Kidney tubule cell (primary cell): ENCODE data around the gene GXYLT1.
"Not testable (repeated sequence)": the region's sequence is repeated elsewhere in the genome, so short reads cannot be mapped to it uniquely, and the experiment has no call there.

Source experiments
- DNase-seq: peaks from one replicate; pipeline ENCODE4 v3.0.0-alpha.2; 2018; ENCODE audit warnings: low spot score

GXYLT1 gene

GRCh38 chr12:42094277-42094676 is 50.4 kb downstream of the GXYLT1 start:
- peak; percentile 29 for DNase-seq

- DNase-seq, result peak; percentile 29
These were observed 52.9 kb downstream of the GXYLT1 start for GRCh38 chr12:42091769-42092168.

- DNase-seq, result peak; percentile 65
These were observed 53.8 kb downstream of the GXYLT1 start for GRCh38 chr12:42090899-42091298.

GRCh38 chr12:42086031-42086430 is 58.6 kb downstream of the GXYLT1 start:
- no peak for DNase-seq

GRCh38 chr12:42085594-42085993 is 59.1 kb downstream of the GXYLT1 start:
- no peak for DNase-seq

GRCh38 chr12:42084522-42084921 is 60.2 kb downstream of the GXYLT1 start:
- DNase-seq, result no peak

- DNase-seq, result no peak
These were observed 67.7 kb downstream of the GXYLT1 start for GRCh38 chr12:42076976-42077375.

- DNase-seq, result no peak
These were observed 74.6 kb downstream of the GXYLT1 start for GRCh38 chr12:42070036-42070435.

- no peak for DNase-seq
These were observed 85.5 kb downstream of the GXYLT1 start for GRCh38 chr12:42059127-42059526.

GRCh38 chr12:42056130-42056529 is 88.5 kb downstream of the GXYLT1 start:
- DNase-seq, result no peak

GRCh38 chr12:42053456-42053855 is 91.2 kb downstream of the GXYLT1 start:
- no peak for DNase-seq

GRCh38 chr12:42048980-42049379 is 95.7 kb downstream of the GXYLT1 start:
- DNase-seq, result not testable (repeated sequence)

- no peak for DNase-seq
These were observed 105.1 kb downstream of the GXYLT1 start for GRCh38 chr12:42039577-42039976.

- DNase-seq, result peak; percentile 28
These were observed 105.5 kb downstream of the GXYLT1 start for GRCh38 chr12:42039176-42039575.

- no peak for DNase-seq
These were observed 112.7 kb downstream of the GXYLT1 start for GRCh38 chr12:42031847-42032564.
